Mammary epithelial cell (primary cell): ENCODE data around the gene STX18.

Experiments used
- CTCF ChIP-seq, 2 donors: IDR thresholded peaks in 1 of 2; conservative IDR thresholded peaks in 1 of 2; 2 replicates each; pipeline ENCODE4 v1.5.1; 2011 to 2012; ENCODE audit warnings: inconsistent platforms in 2 of 2, low read length in 2 of 2, mild to moderate bottlenecking in 2 of 2, control low read depth in 1 of 2, low read depth in 1 of 2; ENCODE audit not compliant: insufficient read depth in 1 of 2; ENCODE audit errors: extremely low read depth in 1 of 2
- EZH2 ChIP-seq: IDR thresholded peaks from 2 replicates; pipeline ENCODE4 v1.6.1; 2012; ENCODE audit warnings: low read length, inconsistent platforms, borderline replicate concordance

- TF ChIP-seq CTCF (conservative IDR thresholded peaks at IDR 0.05 in 1 of 2, IDR thresholded peaks at IDR 0.05 in 1 of 2; ENCODE audit: extremely low read depth in 1 of 2, insufficient read depth in 1 of 2, low read depth in 1 of 2, low read length in 2 of 2) = no peak
- no peak for TF ChIP-seq EZH2
Measured at GRCh38 chr4:4529392-4529791, 12.5 kb downstream of the STX18 start.
